Breast epithelium (tissue), 3 donors: Measurements from ENCODE around the gene PNKD.
A peak's percentile ranks its signal among the peaks of the same experiment; 100 is the strongest.

Experiments
- CTCF ChIP-seq, 3 donors: fragments of 450-650 bp; IDR thresholded peaks; one replicate each; pipeline ENCODE4 v1.5.1; 2016 to 2017; ENCODE audit warnings: antibody characterized with exemption in 3 of 3, mild to moderate bottlenecking in 3 of 3, moderate library complexity in 3 of 3
- POLR2A ChIP-seq: fragments of 450-650 bp; IDR thresholded peaks from one replicate; pipeline ENCODE4 v1.6.1; 2016; ENCODE audit warnings: antibody characterized with exemption, mild to moderate bottlenecking, moderate library complexity
- POLR2AphosphoS5 ChIP-seq, 3 donors: sonication (generic); formaldehyde crosslinking; IDR thresholded peaks; one replicate each; pipeline ENCODE4 v1.6.1; 2017; ENCODE audit warnings: antibody characterized with exemption in 3 of 3

GRCh38 chr2:218259099-218259961, 11.0 kb upstream of the PNKD start:
- TF ChIP-seq CTCF (IDR thresholded peaks at IDR 0.05): no peak
- peak; percentile 34 for TF ChIP-seq POLR2A
- peak in 2 of 3 donors; percentile 20 to 48 for TF ChIP-seq POLR2AphosphoS5 (IDR thresholded peaks at IDR 0.05)
